Brain microvascular endothelial cell (primary cell): Measurements from ENCODE around the gene TOB1.
"Not testable (repeated sequence)": the region's sequence is repeated elsewhere in the genome, so short reads cannot be mapped to it uniquely, and the experiment has no call there.

Source experiments
- DNase-seq: peaks from one replicate; pipeline ENCODE4 v3.0.0-alpha.2; 2020
- H3K27ac ChIP-seq: fragments of 250-450 bp; sonication (Bioruptor Pico); 2 replicates; pipeline ENCODE4 v1.5.1; 2020; ENCODE audit warnings: mild to moderate bottlenecking, moderate library complexity
- H3K27me3 ChIP-seq: fragments of 250-450 bp; sonication (Bioruptor Pico); replicated peaks from 2 replicates; pipeline ENCODE4 v1.5.1; 2020; ENCODE audit warnings: mild to moderate bottlenecking
- H3K36me3 ChIP-seq: fragments of 250-450 bp; sonication (Bioruptor Pico); replicated peaks from 2 replicates; pipeline ENCODE4 v1.5.1; 2020; ENCODE audit warnings: mild to moderate bottlenecking
- H3K4me3 ChIP-seq: 2 replicates; pipeline ENCODE4 v1.5.1; 2011; ENCODE audit warnings: low read depth, mild to moderate bottlenecking, control low read depth, low read length, moderate library complexity
- CTCF ChIP-seq: IDR thresholded peaks from 2 replicates; pipeline ENCODE4 v1.5.1; 2011; ENCODE audit warnings: low read depth, mild to moderate bottlenecking, moderate library complexity, low read length, control low read depth, inconsistent platforms; ENCODE audit errors: missing control alignments
- in situ Hi-C: cut with HindIII; loops from 2 replicates; pipeline ENCODE4 v1.10.0; 2017; ENCODE audit warnings: low sequenced_read_pairs, low pct_ligation_motif_present

Gene TOB1

GRCh38 chr17:50861334-50861676 lies 4.8 kb downstream of the TOB1 start:
- no peak for DNase-seq
- in situ Hi-C loops = no loop called here
- H3K27ac ChIP-seq = no peak overlapping the region
- H3K27me3 ChIP-seq = no peaks in the 10 kb centered on the region
- TF ChIP-seq CTCF = no peak
- H3K36me3 ChIP-seq = peaks cover 9% of the 10 kb centered on the region
- H3K4me3 ChIP-seq = no peak overlapping the region

- not testable (repeated sequence) for H3K27me3 ChIP-seq, H3K36me3 ChIP-seq, DNase-seq, H3K27ac ChIP-seq, H3K4me3 ChIP-seq
- in situ Hi-C loops = loop anchor here (10.0 kb wide), 1 partner anchor 85 kb away; no protein-coding TSS in a partner anchor
These were observed 6.4 kb downstream of the TOB1 start for GRCh38 chr17:50859727-50860126.

DNA sequence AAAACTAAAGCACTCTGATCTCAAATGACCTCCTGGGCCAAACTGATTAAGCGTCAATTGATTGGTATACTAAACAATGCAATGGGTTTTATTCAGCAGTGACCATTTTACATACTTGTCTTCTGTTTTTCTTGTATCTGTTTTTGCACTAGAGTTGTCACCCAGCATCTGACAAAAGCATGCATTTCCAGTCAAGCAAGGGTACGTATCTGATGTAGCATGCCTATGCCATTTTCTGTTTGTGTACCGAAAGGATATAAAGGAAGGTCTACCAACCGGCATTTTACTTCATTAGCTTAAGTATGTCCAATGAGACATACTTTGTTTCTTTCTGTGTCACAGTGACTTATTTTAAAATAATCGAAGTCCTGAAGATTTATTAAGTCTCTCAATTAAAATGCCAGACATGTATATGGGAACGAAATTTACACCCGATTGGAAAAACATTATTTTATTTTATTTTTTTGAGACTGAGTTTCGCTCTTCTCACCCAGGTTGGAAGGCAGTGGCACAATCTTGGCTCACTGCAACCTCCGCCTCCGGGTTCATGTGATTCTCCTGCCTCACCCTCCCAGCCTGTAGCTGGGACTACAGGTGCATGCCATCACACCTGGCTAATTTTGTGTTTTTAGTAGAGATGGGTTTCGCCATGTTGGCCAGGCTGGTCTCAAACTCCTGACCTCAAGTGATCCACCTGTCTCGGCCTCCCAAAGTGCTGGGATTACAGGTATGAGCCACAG lies 7.5 kb downstream of the TOB1 start:
- TF ChIP-seq CTCF = no peak
- in situ Hi-C loops = loop anchor here (10.0 kb wide), 1 partner anchor 86 kb away; no protein-coding TSS in a partner anchor
- peaks cover 9% of the 10 kb centered on the region for H3K36me3 ChIP-seq

DNA sequence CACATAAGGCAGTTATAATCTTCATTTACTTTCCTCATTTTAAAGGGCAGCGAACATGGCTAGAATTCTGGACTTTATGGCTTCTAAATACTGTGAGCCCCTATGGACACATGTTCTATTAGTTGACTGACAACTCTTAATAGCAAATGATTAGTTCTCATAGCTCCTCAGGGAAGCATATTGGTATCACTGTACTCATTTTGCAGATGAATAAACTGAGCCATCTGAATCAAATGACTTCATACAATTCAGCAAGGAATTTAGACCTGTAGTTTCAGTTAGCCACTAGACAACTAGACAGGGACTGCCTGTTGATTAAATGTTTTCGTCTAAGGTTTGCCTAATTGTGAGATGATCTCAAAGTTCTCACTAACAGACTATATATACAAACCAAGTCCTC lies 9.7 kb downstream of the TOB1 start:
- no peak for DNase-seq
- no peak for TF ChIP-seq CTCF
- H3K27me3 ChIP-seq = no peaks in the 10 kb centered on the region
- no peaks in the 10 kb centered on the region for H3K36me3 ChIP-seq
- no peak overlapping the region for H3K4me3 ChIP-seq
- in situ Hi-C loops = loop anchor here (10.0 kb wide), 1 partner anchor 88 kb away; no protein-coding TSS in a partner anchor
- no peak overlapping the region for H3K27ac ChIP-seq

More for the DNA sequence above, 7.5 kb downstream of the TOB1 start:
- no peak overlapping the region for H3K4me3 ChIP-seq
- no peak overlapping the region for H3K27ac ChIP-seq
- DNase-seq = no peak
- no peaks in the 10 kb centered on the region for H3K27me3 ChIP-seq

DNA sequence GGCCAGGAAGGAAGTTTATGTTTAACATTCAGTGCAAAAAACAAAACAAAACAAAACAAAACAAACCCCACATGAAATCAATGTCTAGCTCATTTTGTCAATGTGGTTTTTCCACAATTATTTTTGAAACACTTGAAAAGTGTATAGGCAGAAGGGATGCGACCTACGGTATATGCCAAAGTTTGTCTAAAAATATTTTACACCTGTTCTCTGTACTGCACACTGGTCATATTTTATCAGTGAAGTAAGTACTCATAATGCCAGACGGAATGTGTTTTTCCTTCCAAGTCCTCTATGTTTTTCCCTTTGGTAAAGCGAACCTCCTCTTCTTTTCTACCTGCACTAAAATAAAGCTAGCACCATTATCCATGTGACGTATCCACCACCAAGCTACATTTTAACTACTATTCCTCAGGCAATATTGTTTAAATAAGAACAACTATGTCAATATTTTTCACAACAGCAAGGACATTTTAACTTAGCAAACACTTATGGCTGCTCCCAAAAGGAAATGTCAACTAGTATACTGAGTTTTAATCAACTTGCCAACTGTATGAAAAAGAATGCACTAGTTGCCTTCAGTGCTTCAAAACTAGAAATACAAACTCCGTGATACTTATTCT lies 10.3 kb downstream of the TOB1 start:
- Histone ChIP-seq H3K4me3 (no peak overlapping the region), H3K27me3 (no peaks in the 10 kb centered on the region), H3K27ac (no peak overlapping the region), H3K36me3 (no peaks in the 10 kb centered on the region)
- DNase-seq = no peak
- in situ Hi-C loops = loop anchor here (10.0 kb wide), 1 partner anchor 89 kb away; no protein-coding TSS in a partner anchor
- TF ChIP-seq CTCF = no peak

- Histone ChIP-seq H3K27ac (no peak overlapping the region), H3K27me3 (no peaks in the 10 kb centered on the region), H3K36me3 (no peaks in the 10 kb centered on the region), H3K4me3 (no peak overlapping the region)
- in situ Hi-C loops = loop anchor here (10.0 kb wide), 1 partner anchor 91 kb away; no protein-coding TSS in a partner anchor
- no peak for DNase-seq
- TF ChIP-seq CTCF = no peak
These were observed 12.4 kb downstream of the TOB1 start for GRCh38 chr17:50853781-50854180.
